B cell (primary cell): ENCODE data around the gene ATG13. TPM values are rescaled to one million over a fixed set of nuclear protein-coding genes. Genes with fewer than 3 reads are reported as not detected.

ENCODE experiments used
- ATAC-seq: fragments of 200-7000 bp; cut with Tn5 transposase; one replicate; pipeline ENCODE4 v1.10.0; 2021; ENCODE audit warnings: low read depth, mild to moderate bottlenecking, moderate number of reproducible peaks, moderate library complexity
- CTCF ChIA-PET: fragments of 350-600 bp; sonication (Branson Sonifier 250); formaldehyde crosslinking; loops from one replicate; lab custom pipeline; 2021; ENCODE audit warnings: antibody characterized with exemption, inconsistent platforms; lab: Charles Lee
- POLR2A ChIA-PET: fragments of 350-600 bp; sonication (Branson Sonifier 250); formaldehyde crosslinking; loops from one replicate; lab custom pipeline; 2021; ENCODE audit warnings: antibody characterized with exemption; lab: Charles Lee
- DNase-seq: peaks from one replicate; pipeline ENCODE4 v3.0.0; 2013
- H2AFZ ChIP-seq: 2 replicates; pipeline ENCODE4 v1.6.1; 2012; ENCODE audit warnings: mild to moderate bottlenecking, low read depth, low read length; ENCODE audit not compliant: insufficient read depth, poor library complexity, severe bottlenecking
- H3K27ac ChIP-seq, 2 donors: 1 replicate in 1 of 2; 2 replicates in 1 of 2; pipeline ENCODE4 v1.5.1; 2012 to 2013; ENCODE audit warnings: low read length in 2 of 2, mild to moderate bottlenecking in 2 of 2, moderate library complexity in 1 of 2
- H3K27me3 ChIP-seq, 4 experiments: fragments of 200-600 bp in 1 of 4; sonication (generic) in 1 of 4; replicated peaks in 1 of 4; 1 replicate in 2 of 4; 2 replicates in 2 of 4; pipeline versions ENCODE4 v1.6.1 to v1.7.0; 2013 to 2016; ENCODE audit warnings: low read length in 3 of 4, mild to moderate bottlenecking in 2 of 4, mixed read lengths in 1 of 4, moderate library complexity in 1 of 4; ENCODE audit not compliant: insufficient read depth in 4 of 4, control insufficient read depth in 3 of 4; ENCODE audit errors: control extremely low read depth in 1 of 4
- H3K36me3 ChIP-seq, 2 experiments: replicated peaks in 1 of 2; 1 replicate in 1 of 2; 2 replicates in 1 of 2; pipeline versions ENCODE4 v1.6.1 to v1.7.1; 2013; ENCODE audit warnings: low read length in 1 of 2; ENCODE audit not compliant: insufficient read depth in 2 of 2, control insufficient read depth in 1 of 2; ENCODE audit errors: control extremely low read depth in 1 of 2, extremely low read depth in 1 of 2
- H3K4me1 ChIP-seq, 2 donors: fragments of 200-600 bp in 1 of 2; sonication (generic) in 1 of 2; 1 replicate in 1 of 2; 2 replicates in 1 of 2; pipeline versions ENCODE4 v1.5.1 to v1.6.1; 2013 to 2017; ENCODE audit warnings: low read length in 2 of 2; ENCODE audit not compliant: control insufficient read depth in 2 of 2, insufficient read depth in 2 of 2
- H3K4me2 ChIP-seq: replicated peaks from 2 replicates; pipeline ENCODE3; 2012; ENCODE audit warnings: mild to moderate bottlenecking, low read depth, low read length; ENCODE audit not compliant: poor library complexity, severe bottlenecking
- H3K4me3 ChIP-seq, 5 experiments: fragments of 200-600 bp in 1 of 5; sonication (generic) in 1 of 5; 1 replicate in 3 of 5; 2 replicates in 2 of 5; pipeline versions ENCODE4 v1.5.1 to v1.7.0; 2011 to 2016; ENCODE audit warnings: low read length in 4 of 5, mild to moderate bottlenecking in 4 of 5, low read depth in 2 of 5, control low read depth in 1 of 5, moderate library complexity in 1 of 5; ENCODE audit not compliant: insufficient read depth in 1 of 5; ENCODE audit errors: control extremely low read depth in 1 of 5, extremely low read depth in 1 of 5
- H3K79me2 ChIP-seq: fragments of 200-600 bp; sonication (generic); one replicate; pipeline ENCODE4 v1.6.0; 2016; ENCODE audit warnings: low read length; ENCODE audit not compliant: control insufficient read depth, insufficient read depth
- H3K9ac ChIP-seq: fragments of 200-600 bp; sonication (generic); 2 replicates; pipeline ENCODE4 v1.6.1; 2017; ENCODE audit warnings: mild to moderate bottlenecking, low read length, moderate library complexity
- H3K9me3 ChIP-seq, 3 donors: one replicate each; pipeline versions ENCODE4 v1.6.1 to v1.7.1; 2013; ENCODE audit warnings: low read length in 2 of 3; ENCODE audit not compliant: control insufficient read depth in 2 of 3, insufficient read depth in 1 of 3; ENCODE audit errors: control extremely low read depth in 1 of 3
- H4K20me1 ChIP-seq: 2 replicates; pipeline ENCODE4 v1.6.0; 2012; ENCODE audit warnings: mild to moderate bottlenecking, low read length; ENCODE audit not compliant: insufficient read depth, control insufficient read depth, poor library complexity, severe bottlenecking
- H3K27ac Mint-ChIP-seq: one replicate; pipeline ENCODE4 v1.8.0; 2021; ENCODE audit warnings: mixed read lengths
- H3K27me3 Mint-ChIP-seq: one replicate; pipeline ENCODE4 v1.8.0; 2021; ENCODE audit warnings: mixed read lengths
- H3K4me1 Mint-ChIP-seq: one replicate; pipeline ENCODE4 v1.8.0; 2021; ENCODE audit warnings: mixed read lengths
- H3K4me3 Mint-ChIP-seq: one replicate; pipeline ENCODE4 v1.8.0; 2021; ENCODE audit warnings: mixed read lengths
- H3K9me3 Mint-ChIP-seq: one replicate; pipeline ENCODE4 v1.8.0; 2022; ENCODE audit warnings: mixed read lengths; ENCODE audit not compliant: insufficient read depth
- EZH2 ChIP-seq: IDR thresholded peaks from 2 replicates; pipeline ENCODE4 v1.6.1; 2012; ENCODE audit warnings: borderline replicate concordance, low read depth, mild to moderate bottlenecking, moderate library complexity, low read length; ENCODE audit not compliant: insufficient read depth, poor library complexity, severe bottlenecking
- WGBS: methylation state at CpG from one replicate; pipeline ENCODE4 v1.1.5; 2013; ENCODE audit warnings: missing lambda C conversion rate; ENCODE audit not compliant: insufficient coverage; 5-methylcytosine and 5-hydroxymethylcytosine counted together
- intact Hi-C: fragments of 100-400 bp; cut with micrococcal nuclease; formaldehyde crosslinking; loops from one replicate; pipeline ENCODE4 v1.10.0; 2022
- polyA plus RNA-seq: library from polyadenylated mRNA; depleted of rRNA; stranded (reverse); fragments of >200 nt; gene quantifications from 2 replicates; pipeline ENCODE4 v1.2.3, GENCODE V29; 2012
- total RNA-seq, 2 donors: library from RNA; stranded (reverse); fragments of 120-200 nt in 1 of 2; gene quantifications; 1 replicate in 1 of 2; 2 replicates in 1 of 2; pipeline versions ENCODE4 v1.2.3 to v1.2.4, GENCODE V29; 2013 to 2022
- TF ChIP-seq, protein P1 (sequence below): fragments of 200-600 bp; IDR thresholded peaks from one replicate; pipeline ENCODE4 v1.8.0; 2022; ENCODE audit warnings: antibody characterized with exemption, mild to moderate bottlenecking

Gene ATG13
- total and polyA plus RNA-seq, 2 donors (not counting 1 experiment from before 2014, with no cell fraction given): 48.5 to 88.8 TPM

DNA sequence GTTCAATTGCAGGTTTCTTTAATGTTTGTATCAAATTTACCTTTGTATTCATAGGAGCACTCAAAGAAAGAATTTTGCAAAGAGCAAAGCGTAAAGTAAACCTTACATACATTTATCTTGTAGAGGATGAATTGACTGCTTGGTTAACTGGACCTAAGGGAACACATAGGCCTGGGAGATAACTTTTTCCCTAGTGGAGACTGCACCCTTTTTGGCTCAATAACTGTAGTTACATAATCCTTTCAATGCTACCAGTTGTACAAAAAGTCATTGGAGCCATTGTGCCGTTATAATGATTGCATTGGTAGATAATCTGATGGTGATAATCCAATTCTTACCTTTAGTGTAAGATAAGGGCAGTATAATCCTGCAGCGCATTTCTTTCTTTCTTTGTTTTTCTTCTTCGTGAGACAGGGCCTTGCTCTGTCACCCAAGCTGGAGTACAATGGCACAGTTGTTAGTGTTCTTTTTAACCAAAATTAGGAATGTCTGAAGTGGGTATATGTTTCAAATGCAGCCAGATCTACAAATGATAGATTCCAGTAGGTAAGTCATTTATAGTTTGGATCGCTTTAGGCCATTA lies 18.3 kb downstream of the ATG13 start:
- intact Hi-C loops: no loop called here
- no peak overlapping the region for H3K4me3 ChIP-seq
- no peaks in the 10 kb centered on the region for H3K27me3 ChIP-seq
- no peaks in the 10 kb centered on the region for H3K9me3 ChIP-seq
- 100% methylated on average over 1 of the region's 5 CpGs for WGBS
- ChIA-PET CTCF (no interaction called here), POLR2A (no interaction called here)
- peaks cover 4 to 35% of the 10 kb centered on the region in 2 experiments for H3K36me3 ChIP-seq
- H3K4me3 Mint-ChIP-seq: no peak overlapping the region
- no peaks in the 10 kb centered on the region for H3K4me1 ChIP-seq
- no peak overlapping the region for H3K4me2 ChIP-seq
- H3K9me3 Mint-ChIP-seq: no peaks in the 10 kb centered on the region
- no peaks in the 10 kb centered on the region for H3K27me3 Mint-ChIP-seq
- H2AFZ ChIP-seq: no peak overlapping the region
- H3K79me2 ChIP-seq: peaks cover 39% of the 10 kb centered on the region
- H3K27ac ChIP-seq: no peak overlapping the region
- DNase-seq: no peak
- no peaks in the 10 kb centered on the region for H3K4me1 Mint-ChIP-seq
- peaks cover 11% of the 10 kb centered on the region for H4K20me1 ChIP-seq
- no peak for ATAC-seq
- TF ChIP-seq EZH2: no peak
- TF ChIP-seq, protein P1, sequence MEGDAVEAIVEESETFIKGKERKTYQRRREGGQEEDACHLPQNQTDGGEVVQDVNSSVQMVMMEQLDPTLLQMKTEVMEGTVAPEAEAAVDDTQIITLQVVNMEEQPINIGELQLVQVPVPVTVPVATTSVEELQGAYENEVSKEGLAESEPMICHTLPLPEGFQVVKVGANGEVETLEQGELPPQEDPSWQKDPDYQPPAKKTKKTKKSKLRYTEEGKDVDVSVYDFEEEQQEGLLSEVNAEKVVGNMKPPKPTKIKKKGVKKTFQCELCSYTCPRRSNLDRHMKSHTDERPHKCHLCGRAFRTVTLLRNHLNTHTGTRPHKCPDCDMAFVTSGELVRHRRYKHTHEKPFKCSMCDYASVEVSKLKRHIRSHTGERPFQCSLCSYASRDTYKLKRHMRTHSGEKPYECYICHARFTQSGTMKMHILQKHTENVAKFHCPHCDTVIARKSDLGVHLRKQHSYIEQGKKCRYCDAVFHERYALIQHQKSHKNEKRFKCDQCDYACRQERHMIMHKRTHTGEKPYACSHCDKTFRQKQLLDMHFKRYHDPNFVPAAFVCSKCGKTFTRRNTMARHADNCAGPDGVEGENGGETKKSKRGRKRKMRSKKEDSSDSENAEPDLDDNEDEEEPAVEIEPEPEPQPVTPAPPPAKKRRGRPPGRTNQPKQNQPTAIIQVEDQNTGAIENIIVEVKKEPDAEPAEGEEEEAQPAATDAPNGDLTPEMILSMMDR: no peak
- no peak overlapping the region for H3K27ac Mint-ChIP-seq
- H3K9ac ChIP-seq: no peak overlapping the region

DNA sequence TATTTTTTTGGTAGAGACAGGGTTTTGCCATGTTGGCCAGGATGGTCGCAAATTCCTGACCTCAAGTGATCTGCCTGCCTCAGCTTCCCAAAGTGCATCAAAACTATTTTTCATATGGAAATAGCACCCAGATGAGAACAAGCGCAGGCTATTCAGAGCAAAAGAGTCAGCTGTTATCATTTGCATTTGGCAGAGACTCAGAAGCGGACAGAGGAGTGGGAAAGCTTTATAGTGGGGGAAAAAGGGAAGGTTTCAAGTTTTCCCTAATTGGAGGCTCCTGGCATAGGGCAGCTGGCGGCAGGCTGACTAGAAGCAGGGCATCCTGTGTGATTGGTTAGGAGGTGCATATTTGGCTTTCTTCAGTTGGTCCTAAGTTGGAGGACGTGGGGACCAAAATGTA lies 20.2 kb downstream of the ATG13 start:
- Mint-ChIP-seq H3K27ac (no peak overlapping the region), H3K4me3 (no peak overlapping the region), H3K9me3 (no peaks in the 10 kb centered on the region), H3K4me1 (peaks cover 1% of the 10 kb centered on the region), H3K27me3 (no peaks in the 10 kb centered on the region)
- no peak overlapping the region for H3K27ac ChIP-seq
- H3K36me3 ChIP-seq: peaks cover 0 to 33% of the 10 kb centered on the region in 2 experiments
- peaks cover 32% of the 10 kb centered on the region for H3K79me2 ChIP-seq
- CTCF ChIA-PET: interaction anchor here (0.9 kb wide), 1 partner anchor 20 kb away, joined by 3 read pairs; no protein-coding TSS in a partner anchor
- intact Hi-C loops: no loop called here
- POLR2A ChIA-PET: no interaction called here
- H3K27me3 ChIP-seq: no peaks in the 10 kb centered on the region
- no peak overlapping the region for H3K4me3 ChIP-seq
- DNase-seq: no peak
- H3K4me1 ChIP-seq: no peaks in the 10 kb centered on the region
- WGBS: 100% methylated on average over 2 of the region's 5 CpGs
- no peak overlapping the region for H3K4me2 ChIP-seq
- H3K9ac ChIP-seq: no peak overlapping the region
- ATAC-seq: no peak
- peaks cover 15% of the 10 kb centered on the region for H4K20me1 ChIP-seq
- TF ChIP-seq EZH2: no peak
- TF ChIP-seq, protein P1: no peak
- H3K9me3 ChIP-seq: peaks cover 0 to under 1% (median 0%) of the 10 kb centered on the region in 3 donors
- H2AFZ ChIP-seq: no peak overlapping the region
